Right lung (tissue), 10 donors: Measurements from ENCODE around the gene AHSA1. TPM values are rescaled to one million over a fixed set of nuclear protein-coding genes. Genes with fewer than 3 reads are reported as not detected.
"Not testable (repeated sequence)": the region's sequence is repeated elsewhere in the genome, so short reads cannot be mapped to it uniquely, and the experiment has no call there.

Experiments
- DNase-seq, 2 donors: peaks; one replicate each; pipeline ENCODE4 v3.0.0-alpha.2; 2013
- long read RNA-seq, 8 donors: transcript quantifications; one replicate each; lab custom pipeline, GENCODE V29; 2026
- polyA plus RNA-seq, 5 donors: library from polyadenylated mRNA; unstranded; fragments of 120-200 nt; gene quantifications; one replicate each; pipeline versions ENCODE4 v1.2.1 to v1.2.3, GENCODE V29; 2013; ENCODE audit warnings: inconsistent platforms in 1 of 5, low replicate concordance in 1 of 5; ENCODE audit not compliant: insufficient read length in 5 of 5, insufficient read depth in 1 of 5

Gene AHSA1
- polyA plus RNA-seq = 100 to 1,000 TPM; 162 to 221 (median 174) TPM
- long read RNA-seq, donor 1, transcript AHSA1-201 (9 exons, 1,402 nt) = major isoform, 27 of 36 reads
- long read RNA-seq, donor 1, partial matches to known transcripts = 0 of 36 reads
- long read RNA-seq, donor 1, other reads (novel, unspliced or antisense) = 0 of 36 reads
- long read RNA-seq, donor 2, transcript AHSA1-201 (9 exons, 1,402 nt) = major isoform, 29 of 31 reads
- long read RNA-seq, donor 2, partial matches to known transcripts = 0 of 31 reads
- long read RNA-seq, donor 2, other reads (novel, unspliced or antisense) = 0 of 31 reads
- long read RNA-seq, donor 3, transcript AHSA1-201 (9 exons, 1,402 nt) = major isoform, 25 of 31 reads
- long read RNA-seq, donor 3, partial matches to known transcripts = 0 of 31 reads
- long read RNA-seq, donor 3, other reads (novel, unspliced or antisense) = 0 of 31 reads
- long read RNA-seq, donor 4, transcript AHSA1-201 (9 exons, 1,402 nt) = major isoform, 17 of 20 reads
- long read RNA-seq, donor 4, partial matches to known transcripts = 0 of 20 reads
- long read RNA-seq, donor 4, other reads (novel, unspliced or antisense) = 0 of 20 reads
- long read RNA-seq, donor 5, transcript AHSA1-201 (9 exons, 1,402 nt) = major isoform, 38 of 56 reads
- long read RNA-seq, donor 5, transcript AHSA1-208 (2 exons, 832 nt) = minor isoform, 10 of 56 reads
- long read RNA-seq, donor 5, partial matches to known transcripts = 0 of 56 reads
- long read RNA-seq, donor 5, other reads (novel, unspliced or antisense) = 0 of 56 reads
- long read RNA-seq, donor 6, transcript AHSA1-208 (2 exons, 832 nt) = minor isoform, 5 of 56 reads
- long read RNA-seq, donor 6, transcript AHSA1-201 (9 exons, 1,402 nt) = major isoform, 43 of 56 reads
- long read RNA-seq, donor 6, partial matches to known transcripts = 0 of 56 reads
- long read RNA-seq, donor 6, other reads (novel, unspliced or antisense) = 0 of 56 reads
- long read RNA-seq, donor 7, transcript AHSA1-201 (9 exons, 1,402 nt) = major isoform, 28 of 34 reads
- long read RNA-seq, donor 7, transcript AHSA1-207 (5 exons, 561 nt) = minor isoform, 5 of 34 reads
- long read RNA-seq, donor 7, partial matches to known transcripts = 0 of 34 reads
- long read RNA-seq, donor 7, other reads (novel, unspliced or antisense) = 0 of 34 reads
- long read RNA-seq, donor 8, transcript AHSA1-201 (9 exons, 1,402 nt) = major isoform, 18 of 21 reads
- long read RNA-seq, donor 8, partial matches to known transcripts = 0 of 21 reads
- long read RNA-seq, donor 8, other reads (novel, unspliced or antisense) = 0 of 21 reads

DNA sequence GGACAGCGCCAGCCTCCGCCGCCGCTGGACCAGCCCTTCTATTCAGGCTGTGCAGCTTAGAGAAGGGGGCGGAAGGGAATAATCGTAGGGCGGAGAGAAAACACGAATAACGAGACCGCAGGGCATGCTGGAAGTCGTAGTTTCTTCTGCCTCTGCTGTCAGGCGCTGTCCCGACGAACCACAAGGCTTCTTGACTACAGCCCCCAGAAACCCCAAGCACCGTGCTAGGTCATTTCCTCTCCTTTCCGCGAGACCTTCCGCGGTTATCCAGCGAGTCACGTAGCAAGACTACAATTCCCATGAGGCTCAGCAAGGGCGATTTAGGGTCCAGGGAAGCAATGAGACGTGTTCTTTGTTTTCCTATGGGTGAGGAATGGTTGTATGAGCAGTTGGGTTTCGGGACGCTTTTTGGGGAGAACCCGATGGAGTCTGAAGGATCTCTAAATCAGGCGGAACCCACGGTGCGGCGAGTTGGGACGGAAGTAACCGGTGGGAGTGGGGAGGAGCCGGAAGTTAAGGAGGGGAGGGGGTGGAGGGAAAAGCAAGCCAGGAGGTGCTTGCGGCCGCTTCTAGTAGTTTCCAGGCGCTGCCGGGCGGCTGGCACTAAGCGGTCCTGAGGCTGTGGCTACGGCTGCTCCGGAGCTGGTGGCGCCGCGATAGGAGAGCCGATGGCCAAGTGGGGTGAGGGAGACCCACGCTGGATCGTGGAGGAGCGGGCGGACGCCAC lies at the start of gene AHSA1, which contains the start of gene VIPAS39:
Gene AHSA1 (plus strand): TSS at position 572 of the 727 bp plus-strand sequence. CDS start 97 bp downstream, at position 669.
Gene VIPAS39 (minus strand): TSS at position 80 of the 727 bp plus-strand sequence. CDS start 3,499 bp downstream, outside the sequence.
- DNase-seq = peak; percentile 97 to 98

DNA sequence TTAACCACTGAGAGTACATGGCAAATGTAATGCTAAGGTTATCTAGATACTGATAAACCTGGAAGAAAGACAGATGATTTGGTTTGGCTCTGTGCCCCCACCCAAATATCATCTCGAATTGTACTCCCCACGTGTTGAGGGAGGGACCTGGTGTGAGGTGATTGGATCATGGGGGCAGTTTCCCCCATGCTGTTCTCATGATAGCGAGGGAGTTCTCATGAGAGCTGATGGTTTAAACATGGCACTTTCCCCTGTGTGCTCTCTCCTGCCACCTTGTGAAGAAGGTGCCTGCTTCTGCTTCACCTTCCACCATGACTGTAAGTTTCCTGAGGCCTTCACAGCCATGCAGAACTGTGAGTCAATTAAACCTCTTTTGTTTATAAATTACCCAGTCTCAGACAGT lies 48.8 kb upstream of the AHSA1 start:
- DNase-seq = no peak

DNA sequence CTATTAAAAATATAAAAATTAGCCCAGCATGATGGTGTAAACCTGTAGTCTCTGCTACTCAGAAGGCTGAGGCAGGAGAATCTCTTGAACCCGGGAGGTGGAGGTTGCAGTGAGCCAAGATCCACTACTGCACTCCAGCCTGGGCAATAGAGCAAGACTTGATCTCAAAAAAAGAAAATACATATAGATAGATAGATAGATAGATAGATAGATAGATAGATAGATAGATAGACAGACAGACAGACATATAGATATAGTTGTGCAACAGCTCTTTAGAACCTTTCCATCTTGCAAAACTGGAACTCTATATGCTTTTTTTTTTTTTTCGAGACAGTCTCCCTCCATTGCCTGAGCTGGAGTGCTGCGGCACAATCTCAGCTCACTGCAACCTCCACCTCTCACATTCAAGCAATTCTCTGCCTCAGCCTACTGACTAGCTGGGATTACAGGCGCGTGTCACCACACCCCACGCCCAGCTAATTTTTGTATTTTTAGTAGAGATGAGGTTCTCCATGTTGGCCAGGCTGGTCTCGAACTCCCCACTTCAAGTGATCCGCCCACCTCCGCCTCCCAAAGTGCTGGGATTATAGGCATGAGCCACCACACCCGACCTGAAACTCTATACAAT lies 42.4 kb upstream of the AHSA1 start:
- not testable (repeated sequence) for DNase-seq

DNA sequence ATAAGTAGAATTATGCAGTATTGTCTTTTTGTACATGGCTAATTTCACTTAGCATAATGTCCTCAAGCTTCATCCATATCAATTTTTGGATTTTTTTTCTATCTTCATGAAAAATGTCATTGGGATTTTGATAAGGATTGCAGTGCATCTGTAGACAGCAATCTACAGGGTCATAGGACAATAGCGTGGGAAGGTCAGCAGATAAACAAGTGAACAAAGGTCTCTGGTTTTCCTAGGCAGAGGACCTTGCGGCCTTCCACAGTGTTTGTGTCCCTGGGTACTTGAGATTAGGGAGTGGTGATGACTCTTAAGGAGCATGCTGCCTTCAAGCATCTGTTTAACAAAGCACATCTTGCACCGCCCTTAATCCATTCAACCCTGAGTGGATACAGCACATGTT lies 41.8 kb upstream of the AHSA1 start:
- not testable (repeated sequence) for DNase-seq

DNA sequence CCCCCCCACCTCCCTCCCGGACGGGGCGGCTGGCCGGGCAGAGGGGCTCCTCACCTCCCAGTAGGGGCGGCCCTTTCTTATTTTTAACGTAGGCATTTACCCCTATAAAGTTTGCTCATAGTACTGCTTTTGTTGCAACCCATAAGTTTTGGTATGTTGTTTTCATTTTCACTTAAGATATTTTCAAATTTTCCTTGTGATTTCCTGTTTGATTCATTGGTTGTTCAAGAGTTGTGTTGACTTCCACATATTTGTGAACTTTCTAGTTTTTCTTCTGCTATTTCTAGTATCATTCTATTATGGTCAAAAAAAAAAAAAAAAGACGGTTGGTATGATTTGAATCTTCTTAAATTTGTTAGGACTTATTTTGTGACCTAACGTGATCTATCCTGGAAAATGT lies 41.1 kb upstream of the AHSA1 start:
- no peak for DNase-seq

DNA sequence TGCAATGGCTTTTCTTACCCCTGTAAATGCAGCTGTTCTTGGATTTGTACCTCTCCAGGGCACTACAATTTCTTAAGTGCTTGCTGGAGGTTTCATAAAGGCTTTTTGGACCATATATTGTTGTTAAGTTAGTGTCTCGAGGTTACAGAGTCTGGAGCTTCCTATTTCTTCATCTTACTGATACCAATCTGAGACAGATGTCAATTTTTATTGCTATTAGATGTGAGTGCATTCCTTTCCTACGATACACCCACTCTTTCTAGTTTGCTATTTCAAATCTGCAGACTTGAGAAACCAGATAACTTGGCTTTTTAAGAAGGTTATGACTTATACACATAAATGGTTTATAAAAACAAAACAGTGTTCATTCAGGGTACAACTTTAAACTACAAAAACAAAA lies 36.7 kb upstream of the AHSA1 start:
- DNase-seq = no peak

DNA sequence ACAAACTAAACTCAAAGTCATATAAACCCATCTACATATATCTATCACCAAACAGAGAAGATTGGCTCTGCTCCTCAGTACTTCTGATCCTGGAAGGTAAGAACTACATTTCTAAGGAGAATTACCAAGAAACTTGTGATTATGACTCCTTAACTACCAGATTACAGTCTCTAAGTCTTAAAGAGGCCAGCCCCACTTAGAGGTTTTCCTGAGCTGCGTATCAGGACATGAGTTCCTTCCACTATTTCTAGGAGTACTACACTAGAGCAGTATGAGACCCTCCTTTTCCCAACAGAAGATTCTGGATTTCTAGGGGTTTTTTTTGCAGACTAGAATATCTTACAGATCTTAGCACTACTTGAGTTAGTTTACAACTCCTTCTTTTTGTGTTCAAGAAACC lies 34.5 kb upstream of the AHSA1 start, which contains the start of gene NOXRED1:
Gene NOXRED1 (minus strand): TSS at position 101 of the 400 bp plus-strand sequence. CDS start 634 bp downstream, outside the sequence.
- no peak for DNase-seq

DNA sequence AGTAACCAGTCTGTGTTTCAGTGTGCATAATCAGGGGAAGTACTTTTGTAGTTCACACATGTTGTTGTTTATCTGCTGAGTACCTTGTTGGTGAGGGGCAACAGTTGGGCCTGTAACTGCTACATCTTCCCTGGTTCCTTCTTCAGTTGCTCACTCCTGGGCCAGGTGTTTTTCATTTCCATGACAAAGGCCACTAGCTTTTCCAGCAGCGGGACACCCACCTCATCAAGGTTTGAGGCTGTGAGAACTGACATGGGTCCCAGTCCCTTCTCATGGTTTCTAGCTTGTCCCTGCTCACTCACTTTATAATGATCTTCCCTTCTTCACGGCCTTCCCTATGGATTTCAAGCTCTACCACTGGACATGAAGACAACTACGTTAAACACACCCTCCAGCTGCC lies 33.0 kb upstream of the AHSA1 start:
- no peak for DNase-seq

DNA sequence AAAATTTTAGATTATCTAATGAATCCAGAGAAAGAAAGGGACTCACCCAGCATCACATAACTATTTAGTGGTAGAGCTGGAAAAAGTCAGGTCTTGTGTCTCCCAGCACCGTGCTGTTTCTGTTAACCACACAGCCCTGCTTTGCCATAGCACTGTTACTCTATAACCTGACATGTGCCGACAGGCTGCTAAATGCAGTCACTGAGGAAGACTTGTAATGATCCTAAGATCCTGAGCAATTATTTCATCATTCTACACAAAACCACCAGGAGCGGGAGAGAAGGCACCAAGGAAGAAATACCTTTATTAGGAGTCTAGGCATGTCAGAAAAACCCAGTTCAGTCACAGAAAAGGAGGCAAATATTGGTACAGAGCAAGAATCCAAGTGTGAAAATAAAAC lies 31.5 kb upstream of the AHSA1 start:
- no peak for DNase-seq

DNA sequence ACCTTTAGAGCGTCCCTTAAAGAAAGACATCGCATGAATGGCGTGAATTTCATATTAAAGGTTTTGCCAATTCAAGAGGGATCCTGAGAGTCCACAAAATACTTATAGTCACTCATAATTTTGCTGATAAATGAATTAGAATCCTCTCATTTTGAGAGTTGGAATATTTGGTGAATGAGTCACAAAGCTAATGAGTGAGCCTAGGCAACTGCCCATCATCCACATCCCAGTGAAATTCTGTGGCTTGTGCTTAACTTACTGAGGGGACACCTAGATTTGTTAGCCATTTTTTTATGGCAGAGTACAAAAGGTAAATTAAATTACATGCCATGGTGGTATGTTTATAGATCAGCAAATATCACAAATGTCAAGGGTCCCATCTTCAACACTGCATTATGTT lies 21.9 kb upstream of the AHSA1 start:
- no peak for DNase-seq

DNA sequence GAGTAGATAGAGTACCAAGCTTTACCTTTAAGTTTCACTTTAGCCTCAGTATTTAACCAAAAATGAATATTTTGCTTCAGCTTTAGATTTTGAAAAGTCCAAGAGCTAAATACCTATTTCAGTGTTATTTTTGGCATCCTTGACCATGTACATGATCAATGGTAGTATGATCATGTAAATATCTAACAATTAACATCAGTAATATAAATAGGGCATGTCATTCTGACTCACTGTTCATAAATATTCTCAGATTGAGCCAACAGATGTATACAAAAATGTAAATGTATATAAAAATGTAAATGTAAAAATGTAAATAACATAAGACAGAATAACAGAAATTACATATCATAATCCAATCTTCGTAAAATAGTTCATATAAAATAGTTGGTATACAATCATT lies 19.3 kb upstream of the AHSA1 start:
- DNase-seq = no peak

DNA sequence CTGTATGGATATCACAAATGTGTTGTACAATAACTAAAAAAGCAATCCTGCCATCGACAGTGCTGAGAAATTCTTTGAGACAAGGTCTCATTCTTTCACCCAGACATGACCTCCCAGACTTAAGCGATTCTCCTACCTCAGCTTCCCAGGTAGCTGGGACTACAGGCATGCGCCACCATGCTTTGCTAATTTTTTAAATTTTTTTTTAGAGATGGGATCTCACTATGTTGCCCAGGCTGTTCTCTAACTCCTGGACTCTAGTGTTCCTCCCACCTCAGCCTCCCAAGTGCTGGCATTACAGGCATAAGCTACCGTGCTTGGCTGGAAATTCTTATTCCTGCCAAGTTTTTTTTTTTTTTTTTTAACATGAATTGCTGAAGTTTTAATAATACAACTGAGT lies 18.0 kb upstream of the AHSA1 start:
- no peak for DNase-seq

DNA sequence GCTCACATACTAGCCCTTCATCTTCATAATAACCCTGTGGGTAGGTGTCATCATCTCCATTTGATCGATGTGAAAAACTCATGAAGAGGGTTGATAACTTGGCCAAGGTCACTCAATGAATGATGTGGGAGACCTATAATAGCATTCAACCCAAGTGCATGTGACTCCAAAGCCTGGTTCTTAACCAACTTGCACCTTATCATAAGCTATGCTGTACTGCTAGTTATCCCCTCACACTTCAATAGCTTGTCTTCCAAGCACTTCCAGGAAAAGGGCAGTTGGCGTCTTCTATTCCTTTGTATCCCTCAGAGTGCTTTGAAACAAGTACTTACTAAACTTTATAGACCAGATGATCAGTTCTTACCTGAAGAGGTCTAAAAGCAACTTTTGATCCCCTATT lies 15.7 kb upstream of the AHSA1 start:
- no peak for DNase-seq

DNA sequence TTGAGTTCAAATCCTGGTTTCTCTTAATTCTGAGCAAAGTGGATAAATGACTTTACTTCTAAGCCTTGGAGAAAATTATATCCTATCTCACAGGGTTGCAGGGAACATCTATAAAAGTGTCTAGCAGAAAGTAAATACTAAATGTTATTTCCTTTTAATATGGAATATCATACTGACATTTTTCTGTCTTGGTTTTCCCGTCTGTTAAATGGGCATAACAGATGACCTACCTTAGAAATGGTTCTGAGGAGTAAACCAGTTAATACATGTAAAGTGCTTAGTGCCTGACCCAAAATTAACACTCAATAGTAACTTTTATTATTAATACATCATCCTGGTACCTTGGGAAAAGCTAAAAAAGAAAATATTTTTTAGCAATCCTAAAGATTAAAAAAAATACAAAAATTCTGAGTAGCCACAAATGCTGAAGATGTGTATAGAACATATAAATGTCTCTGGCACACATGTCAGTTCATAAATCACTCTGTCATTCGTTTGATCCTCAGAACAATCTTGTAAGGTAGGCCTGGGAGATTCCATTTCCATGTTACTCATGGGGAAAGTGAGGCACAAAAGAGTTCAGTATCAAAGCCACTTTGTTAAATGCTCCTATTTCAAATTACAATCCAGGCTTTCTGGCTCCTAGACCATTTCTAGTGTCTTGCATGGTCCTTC lies 1.8 kb upstream of the AHSA1 start:
- DNase-seq = no peak

DNA sequence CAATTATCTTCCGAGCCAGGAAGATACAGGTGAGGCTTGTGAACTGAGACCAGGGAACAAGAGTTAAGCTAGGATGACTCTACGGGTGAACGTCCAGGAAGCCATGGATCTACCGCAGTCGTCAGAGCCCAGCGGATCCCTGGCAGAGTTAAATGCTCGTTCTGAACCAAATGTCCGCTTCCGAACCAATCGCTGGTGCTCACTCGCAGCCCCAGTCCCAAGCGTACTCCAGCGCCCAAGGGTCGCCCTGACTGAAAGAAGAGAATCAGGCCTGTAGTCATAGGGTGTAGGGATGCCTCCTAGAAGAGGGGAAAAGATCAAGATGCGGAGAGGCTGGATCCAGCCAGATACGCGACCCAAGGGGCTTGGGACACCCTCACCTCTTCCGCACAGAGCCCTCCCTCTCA lies 775 bp upstream of the AHSA1 start:
- DNase-seq = no peak

DNA sequence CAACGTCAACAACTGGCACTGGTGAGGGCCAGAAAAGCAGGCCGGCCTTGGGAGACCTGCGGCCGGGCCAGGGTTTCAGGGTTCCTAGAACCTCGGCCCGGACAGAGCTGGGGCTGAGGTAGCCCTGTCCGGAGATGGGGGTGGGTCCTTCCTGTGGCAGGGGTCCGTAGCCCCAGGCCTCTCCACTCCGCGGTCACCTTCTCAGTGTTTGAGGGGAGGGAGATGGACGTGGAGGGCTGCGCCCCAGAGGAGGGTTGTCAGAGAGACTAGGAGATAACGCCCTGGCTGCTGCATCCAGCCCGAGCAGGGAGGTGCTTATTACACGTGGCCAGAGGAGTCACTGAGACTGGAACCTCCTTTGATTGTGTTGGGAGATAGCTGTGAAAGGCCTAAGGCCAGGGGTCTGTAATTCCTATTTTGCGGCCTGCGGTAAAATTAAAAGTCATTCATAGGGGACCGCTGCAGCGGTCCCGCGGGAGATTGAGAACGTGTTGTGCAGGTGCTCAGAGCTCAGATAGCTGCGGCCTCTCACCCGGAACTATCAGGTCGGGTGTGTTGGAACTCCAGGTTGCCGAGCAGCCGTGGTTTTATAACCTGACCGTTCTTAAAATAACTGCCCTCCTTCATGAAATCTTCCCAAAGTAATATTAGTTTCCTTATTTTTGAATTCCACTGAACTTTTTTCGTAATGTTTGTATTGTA lies 507 bp downstream of the AHSA1 start:
- no peak for DNase-seq

DNA sequence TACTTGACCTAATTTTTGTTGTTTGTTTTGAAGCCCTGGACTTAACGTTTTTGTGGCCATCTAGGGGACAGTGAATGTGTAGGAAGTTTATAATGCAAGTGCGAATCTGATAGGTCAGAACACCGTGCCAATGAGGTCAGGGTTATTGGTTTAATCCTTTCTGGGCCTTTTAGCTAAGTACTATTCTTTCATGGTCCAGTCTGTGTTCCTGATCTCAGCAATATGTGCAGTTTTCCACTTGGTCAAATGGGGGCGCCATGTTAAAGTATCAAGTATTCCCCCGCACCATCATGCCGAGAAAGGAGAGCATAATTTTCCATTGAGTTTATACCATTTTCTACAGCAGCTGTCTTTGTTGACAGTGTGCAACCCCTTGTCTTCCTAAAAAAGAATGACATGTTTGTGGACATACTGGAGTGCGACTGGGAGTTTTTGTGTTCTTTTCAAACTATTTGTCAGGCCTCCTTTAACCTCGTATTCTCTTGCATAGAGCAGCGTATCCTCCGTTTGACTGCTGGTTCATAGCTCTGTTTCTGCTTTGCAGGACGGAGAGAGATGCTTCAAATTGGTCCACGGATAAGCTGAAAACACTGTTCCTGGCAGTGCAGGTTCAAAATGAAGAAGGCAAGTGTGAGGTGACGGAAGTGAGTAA lies 1.3 kb downstream of the AHSA1 start:
- peak; percentile 11 to 22 for DNase-seq

DNA sequence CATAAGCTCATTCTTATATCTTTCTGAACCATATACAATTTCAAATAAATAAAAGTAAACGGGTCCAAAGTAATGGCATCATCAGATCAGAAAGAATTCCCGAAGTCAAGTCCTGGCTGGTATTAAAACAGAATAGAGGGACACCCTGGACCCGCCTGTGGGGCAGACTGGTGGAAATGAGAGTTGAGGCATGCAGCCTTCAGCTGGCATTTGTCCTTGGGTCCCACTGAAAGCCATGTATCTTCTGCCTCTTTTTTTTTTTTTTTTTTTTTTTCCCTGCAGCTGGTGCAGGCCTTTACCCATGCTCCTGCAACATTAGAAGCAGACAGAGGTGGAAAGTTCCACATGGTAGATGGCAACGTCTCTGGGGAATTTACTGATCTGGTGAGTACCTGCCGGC lies 9.9 kb downstream of the AHSA1 start:
- no peak for DNase-seq
